ENCODE results near the gene OR4D6. TPM values are rescaled to one million over a fixed set of nuclear protein-coding genes. Genes with fewer than 3 reads are reported as not detected.
"Not testable (repeated sequence)": the region's sequence is repeated elsewhere in the genome, so short reads cannot be mapped to it uniquely, and the experiment has no call there.

Gene OR4D6
- total RNA-seq, 1 donor from 2014 or later: not detected

DNA sequence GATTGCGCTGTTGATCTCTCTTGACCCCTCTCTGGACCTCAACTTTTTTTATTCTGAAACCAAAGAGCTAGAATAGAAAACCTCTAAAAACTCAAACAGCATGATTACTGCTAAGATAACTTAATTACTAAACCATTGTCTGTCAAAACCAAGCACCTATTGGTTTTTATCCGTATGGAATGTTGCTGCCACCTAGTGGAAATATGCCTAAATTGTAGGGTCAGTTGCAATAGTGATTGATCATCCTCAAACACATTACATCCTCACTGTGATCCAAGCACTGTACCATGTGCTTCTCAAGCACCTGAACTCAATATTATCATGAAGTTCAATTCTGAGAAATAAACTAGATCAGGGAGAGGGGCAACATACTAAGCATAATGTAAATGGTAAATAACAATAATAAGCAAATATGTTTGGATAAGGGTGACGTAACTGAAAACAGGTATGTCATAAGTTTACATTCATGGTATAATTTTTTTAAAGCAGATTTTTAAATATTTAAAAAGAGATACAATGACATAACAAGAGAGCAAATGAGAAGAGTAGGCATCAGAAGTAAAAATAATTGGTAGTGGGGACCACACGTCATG, 26.7 kb upstream of the OR4D6 start:
- no peaks in the 10 kb centered on the region for H3K36me3 Mint-ChIP-seq
- H3F3A ChIP-seq (ENCODE audit: low read depth): peaks cover 18% of the 10 kb centered on the region
- peaks cover 18% of the 10 kb centered on the region for H3K4me1 Mint-ChIP-seq
- H3K79me2 ChIP-seq (ENCODE audit: low read depth): no peaks in the 10 kb centered on the region
- no peaks in the 10 kb centered on the region for H3K36me3 ChIP-seq
- H3K4me2 ChIP-seq: no peak overlapping the region
- H4K20me1 ChIP-seq (ENCODE audit: low read depth): no peaks in the 10 kb centered on the region
- peaks cover 5% of the 10 kb centered on the region for H3K9me3 Mint-ChIP-seq
- no peak overlapping the region for H2AFZ ChIP-seq (replicated peaks)
- TF ChIP-seq, protein P1, sequence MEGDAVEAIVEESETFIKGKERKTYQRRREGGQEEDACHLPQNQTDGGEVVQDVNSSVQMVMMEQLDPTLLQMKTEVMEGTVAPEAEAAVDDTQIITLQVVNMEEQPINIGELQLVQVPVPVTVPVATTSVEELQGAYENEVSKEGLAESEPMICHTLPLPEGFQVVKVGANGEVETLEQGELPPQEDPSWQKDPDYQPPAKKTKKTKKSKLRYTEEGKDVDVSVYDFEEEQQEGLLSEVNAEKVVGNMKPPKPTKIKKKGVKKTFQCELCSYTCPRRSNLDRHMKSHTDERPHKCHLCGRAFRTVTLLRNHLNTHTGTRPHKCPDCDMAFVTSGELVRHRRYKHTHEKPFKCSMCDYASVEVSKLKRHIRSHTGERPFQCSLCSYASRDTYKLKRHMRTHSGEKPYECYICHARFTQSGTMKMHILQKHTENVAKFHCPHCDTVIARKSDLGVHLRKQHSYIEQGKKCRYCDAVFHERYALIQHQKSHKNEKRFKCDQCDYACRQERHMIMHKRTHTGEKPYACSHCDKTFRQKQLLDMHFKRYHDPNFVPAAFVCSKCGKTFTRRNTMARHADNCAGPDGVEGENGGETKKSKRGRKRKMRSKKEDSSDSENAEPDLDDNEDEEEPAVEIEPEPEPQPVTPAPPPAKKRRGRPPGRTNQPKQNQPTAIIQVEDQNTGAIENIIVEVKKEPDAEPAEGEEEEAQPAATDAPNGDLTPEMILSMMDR (IDR thresholded peaks at IDR 0.05): peak; percentile 94
- TF ChIP-seq EZH2phosphoT487 (IDR thresholded peaks at IDR 0.05) (no peak), EZH2 (IDR thresholded peaks at IDR 0.05) (no peak)
- H3K27ac ChIP-seq: no peak overlapping the region
- H3K9ac ChIP-seq: no peak overlapping the region
- peak; percentile 79 for DNase-seq (ENCODE audit: low spot score)
- H3K4me3 Mint-ChIP-seq: no peak overlapping the region
- H3K9me3 ChIP-seq (ENCODE audit: low read depth): no peaks in the 10 kb centered on the region
- H3K27me3 ChIP-seq: no peaks in the 10 kb centered on the region
- H3K27ac Mint-ChIP-seq: no peak overlapping the region
- no peak overlapping the region for H3K4me3 ChIP-seq
- H3K4me1 ChIP-seq: peaks cover 30% of the 10 kb centered on the region
- peaks cover 5% of the 10 kb centered on the region for H3K27me3 Mint-ChIP-seq (ENCODE audit: insufficient read depth, low read depth)

DNA sequence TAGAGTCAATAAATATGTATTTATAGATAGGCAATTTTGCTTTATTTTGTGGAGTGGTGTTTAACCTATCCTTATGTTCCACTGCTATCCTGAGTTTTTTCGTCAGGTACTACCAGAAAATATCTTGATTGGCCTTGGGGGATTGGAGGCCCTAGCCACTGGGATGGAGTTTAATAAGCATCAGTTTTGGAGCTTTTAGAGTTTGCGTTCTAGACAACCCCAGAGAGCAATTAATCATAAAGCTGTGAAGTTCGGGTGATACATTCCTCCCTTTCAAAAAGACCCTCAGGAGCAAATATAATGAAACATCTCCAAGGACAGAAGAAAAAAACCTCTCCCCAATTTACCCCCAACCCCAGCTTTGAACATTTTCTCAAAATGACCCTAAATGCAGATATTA, 20.6 kb upstream of the OR4D6 start, which contains the start of gene OR5A1:
Gene OR5A1, plus strand, starts transcription at position 301 of the 400 bp plus-strand sequence. CDS start 6,700 bp downstream, outside the sequence.
- Histone ChIP-seq H3K4me1 (peaks cover 8% of the 10 kb centered on the region), H3K9me3 (ENCODE audit: low read depth) (no peaks in the 10 kb centered on the region), H4K20me1 (ENCODE audit: low read depth) (no peaks in the 10 kb centered on the region), H3K36me3 (no peaks in the 10 kb centered on the region), H3K4me2 (peak within 1 kb of the TSS; percentile 24), H3K79me2 (ENCODE audit: low read depth) (no peaks in the 10 kb centered on the region), H3K27ac (no peak within 1 kb of the TSS), H3K4me3 (no peak within 1 kb of the TSS), H3K27me3 (no peaks in the 10 kb centered on the region), H3F3A (ENCODE audit: low read depth) (no peaks in the 10 kb centered on the region), H3K9ac (no peak within 1 kb of the TSS), H2AFZ (replicated peaks) (peak within 1 kb of the TSS; percentile 26)
- Mint-ChIP-seq H3K4me3 (no peak within 1 kb of the TSS), H3K36me3 (no peaks in the 10 kb centered on the region), H3K9me3 (no peaks in the 10 kb centered on the region), H3K27me3 (ENCODE audit: insufficient read depth, low read depth) (no peaks in the 10 kb centered on the region), H3K4me1 (peaks cover 7% of the 10 kb centered on the region), H3K27ac (no peak within 1 kb of the TSS)
- no peak for TF ChIP-seq EZH2 (IDR thresholded peaks at IDR 0.05)
- no peak for TF ChIP-seq EZH2phosphoT487 (IDR thresholded peaks at IDR 0.05)
- TF ChIP-seq, protein P1 (IDR thresholded peaks at IDR 0.05): no peak
- no peak for DNase-seq (ENCODE audit: low spot score)

DNA sequence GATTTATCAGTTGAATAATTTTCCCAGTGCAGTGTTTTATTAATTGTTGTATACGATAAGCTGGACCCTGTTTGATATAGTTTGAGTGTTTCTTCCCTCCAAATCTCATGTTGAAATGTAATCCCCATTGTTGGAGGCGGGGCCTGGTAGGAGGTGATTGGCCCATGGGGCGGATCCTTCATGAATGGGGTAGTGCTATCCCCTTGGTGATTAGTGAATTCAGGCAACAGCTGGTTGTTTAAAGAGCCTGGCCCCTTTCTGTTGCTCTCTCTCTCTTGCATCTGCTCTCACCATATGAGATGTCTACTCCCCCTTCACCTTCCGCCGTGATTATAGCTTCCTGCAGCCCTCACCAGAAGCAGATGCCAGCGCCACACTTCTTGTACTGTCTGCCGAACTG, 19.0 kb upstream of the OR4D6 start:
- no peaks in the 10 kb centered on the region for H3K27me3 ChIP-seq
- H3K36me3 Mint-ChIP-seq: no peaks in the 10 kb centered on the region
- H3K4me1 ChIP-seq: peaks cover 8% of the 10 kb centered on the region
- DNase-seq (ENCODE audit: low spot score): peak; percentile 42
- no peaks in the 10 kb centered on the region for H3K36me3 ChIP-seq
- H3F3A ChIP-seq (ENCODE audit: low read depth): no peaks in the 10 kb centered on the region
- no peak overlapping the region for H3K4me3 ChIP-seq
- H3K4me3 Mint-ChIP-seq: no peak overlapping the region
- no peak overlapping the region for H3K9ac ChIP-seq
- H4K20me1 ChIP-seq (ENCODE audit: low read depth): no peaks in the 10 kb centered on the region
- no peaks in the 10 kb centered on the region for H3K9me3 Mint-ChIP-seq
- H3K79me2 ChIP-seq (ENCODE audit: low read depth): no peaks in the 10 kb centered on the region
- no peak overlapping the region for H3K27ac Mint-ChIP-seq
- TF ChIP-seq, protein P1 (IDR thresholded peaks at IDR 0.05): no peak
- TF ChIP-seq EZH2phosphoT487 (IDR thresholded peaks at IDR 0.05) (no peak), EZH2 (IDR thresholded peaks at IDR 0.05) (no peak)
- H3K27me3 Mint-ChIP-seq (ENCODE audit: insufficient read depth, low read depth): no peaks in the 10 kb centered on the region
- H3K27ac ChIP-seq: no peak overlapping the region
- H2AFZ ChIP-seq (replicated peaks): peak overlapping the region; percentile 50
- peak overlapping the region; percentile 24 for H3K4me2 ChIP-seq
- H3K4me1 Mint-ChIP-seq: peaks cover 7% of the 10 kb centered on the region
- H3K9me3 ChIP-seq (ENCODE audit: low read depth): no peaks in the 10 kb centered on the region

DNA sequence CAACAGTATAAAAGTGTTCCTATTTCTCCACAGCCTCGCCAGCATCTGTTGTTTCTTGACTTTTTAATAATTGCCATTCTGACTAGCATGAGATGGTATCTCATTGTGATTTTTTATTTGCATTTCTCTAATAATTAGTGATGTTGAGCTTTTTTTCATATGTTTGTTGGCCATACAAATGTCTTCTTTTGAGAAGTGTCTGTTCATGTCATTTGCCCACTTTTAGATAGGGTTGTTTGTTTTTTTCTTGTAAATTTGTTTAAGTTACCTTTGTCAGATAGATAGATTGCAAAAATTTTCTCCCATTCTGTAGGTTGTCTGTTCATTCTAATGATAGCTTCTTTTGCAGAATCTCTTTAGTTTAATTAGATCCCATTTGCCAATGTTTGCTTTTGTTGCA, 11.1 kb upstream of the OR4D6 start:
- H4K20me1 ChIP-seq (ENCODE audit: low read depth); H3F3A ChIP-seq (ENCODE audit: low read depth); H3K4me3 Mint-ChIP-seq; H3K27ac Mint-ChIP-seq; DNase-seq (ENCODE audit: low spot score); H3K79me2 ChIP-seq (ENCODE audit: low read depth); H3K4me2 ChIP-seq; H3K27me3 Mint-ChIP-seq (ENCODE audit: insufficient read depth, low read depth); H3K27ac ChIP-seq; H3K9me3 ChIP-seq (ENCODE audit: low read depth); H3K36me3 ChIP-seq; H3K4me1 ChIP-seq; H2AFZ ChIP-seq (replicated peaks); H3K4me3 ChIP-seq; H3K36me3 Mint-ChIP-seq; H3K27me3 ChIP-seq; H3K4me1 Mint-ChIP-seq; H3K9ac ChIP-seq: not testable (repeated sequence)
- peaks cover 15% of the 10 kb centered on the region for H3K9me3 Mint-ChIP-seq
